Immature natural killer cell (primary cell): ENCODE results near the gene LIMK1. TPM values are rescaled to one million over a fixed set of nuclear protein-coding genes. Genes with fewer than 3 reads are reported as not detected.

ENCODE experiments used
- DNase-seq, 3 donors: peaks; one replicate each; pipeline ENCODE4 v3.0.0; 2022; ENCODE audit warnings: mixed read lengths in 1 of 3
- H3K27ac Mint-ChIP-seq, 6 donors: one replicate each; pipeline ENCODE4 v1.8.0; 2020; ENCODE audit warnings: mixed read lengths in 6 of 6, mild to moderate bottlenecking in 5 of 6, inconsistent platforms in 4 of 6, moderate library complexity in 3 of 6
- H3K27me3 Mint-ChIP-seq, 3 donors: one replicate each; pipeline ENCODE4 v1.8.0; 2020 to 2021; ENCODE audit warnings: low read depth in 3 of 3, mild to moderate bottlenecking in 3 of 3, mixed read lengths in 3 of 3, moderate library complexity in 3 of 3, inconsistent platforms in 1 of 3
- H3K36me3 Mint-ChIP-seq, 3 donors: one replicate each; pipeline ENCODE4 v1.8.0; 2020; ENCODE audit warnings: mixed read lengths in 3 of 3, inconsistent platforms in 2 of 3, mild to moderate bottlenecking in 2 of 3
- H3K4me1 Mint-ChIP-seq, 2 donors: one replicate each; pipeline ENCODE4 v1.8.0; 2020; ENCODE audit warnings: inconsistent platforms in 2 of 2, mild to moderate bottlenecking in 2 of 2, mixed read lengths in 2 of 2, moderate library complexity in 1 of 2
- H3K4me3 Mint-ChIP-seq, 5 donors: one replicate each; pipeline ENCODE4 v1.8.0; 2020; ENCODE audit warnings: mild to moderate bottlenecking in 5 of 5, mixed read lengths in 5 of 5, inconsistent platforms in 3 of 5, moderate library complexity in 3 of 5
- H3K9me3 Mint-ChIP-seq, 6 donors: one replicate each; pipeline ENCODE4 v1.8.0; 2020; ENCODE audit warnings: mild to moderate bottlenecking in 6 of 6, mixed read lengths in 6 of 6, inconsistent platforms in 4 of 6, moderate library complexity in 3 of 6
- polyA plus RNA-seq, 3 donors: library from polyadenylated mRNA; unstranded; fragments of 300-500 nt; fragmentation: Illumina TruSeq; gene quantifications; one replicate each; pipeline ENCODE4 v1.2.3, GENCODE V29; 2021

The LIMK1 gene
- polyA plus RNA-seq, 3 donors from 2014 or later, result 8.2 to 38.1 (median 18.8) TPM

DNA sequence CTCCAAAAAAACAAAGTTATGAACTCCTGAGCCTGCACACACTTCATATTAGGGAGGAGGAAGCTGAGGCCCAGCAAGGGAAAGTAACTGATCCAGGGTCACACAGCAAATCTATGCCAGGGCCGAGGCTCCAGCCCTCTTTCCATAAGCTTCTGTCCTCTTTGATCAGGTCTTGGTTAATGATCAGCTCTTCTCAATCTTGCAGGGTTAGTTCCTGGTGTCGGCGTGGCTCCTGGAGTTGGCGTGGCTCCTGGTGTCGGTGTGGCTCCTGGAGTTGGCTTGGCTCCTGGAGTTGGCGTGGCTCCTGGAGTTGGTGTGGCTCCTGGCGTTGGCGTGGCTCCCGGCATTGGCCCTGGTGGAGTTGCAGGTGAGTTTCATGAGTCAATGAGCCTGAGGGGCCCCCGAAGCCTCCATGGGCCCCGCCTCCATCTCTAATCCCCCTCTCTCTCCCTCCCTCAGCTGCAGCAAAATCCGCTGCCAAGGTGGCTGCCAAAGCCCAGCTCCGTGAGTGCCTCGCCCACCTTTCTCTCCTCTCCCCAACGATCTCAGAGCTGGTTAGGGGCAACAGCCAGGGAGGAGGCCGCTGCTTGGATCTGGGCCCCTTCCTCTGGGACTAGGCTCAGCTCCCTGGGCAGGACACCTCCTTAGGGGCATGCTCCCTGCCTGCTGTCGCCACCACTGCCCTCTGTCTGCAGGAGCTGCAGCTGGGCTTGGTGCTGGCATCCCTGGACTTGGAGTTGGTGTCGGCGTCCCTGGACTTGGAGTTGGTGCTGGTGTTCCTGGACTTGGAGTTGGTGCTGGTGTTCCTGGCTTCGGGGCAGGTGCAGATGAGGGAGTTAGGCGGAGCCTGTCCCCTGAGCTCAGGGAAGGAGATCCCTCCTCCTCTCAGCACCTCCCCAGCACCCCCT lies 23.7 kb upstream of the LIMK1 start:
- peaks cover 7 to 10% (median 10%) of the 10 kb centered on the region in 3 donors for H3K27me3 Mint-ChIP-seq
- no peak overlapping the region for H3K4me3 Mint-ChIP-seq
- H3K36me3 Mint-ChIP-seq, result no peaks in the 10 kb centered on the region
- no peaks in the 10 kb centered on the region for H3K9me3 Mint-ChIP-seq
- peak overlapping the region in 4 of 6 donors; percentile 65 to 100 (median 80) for H3K27ac Mint-ChIP-seq
- peaks cover 8 to 20% of the 10 kb centered on the region in 2 donors for H3K4me1 Mint-ChIP-seq
- no peak for DNase-seq

DNA sequence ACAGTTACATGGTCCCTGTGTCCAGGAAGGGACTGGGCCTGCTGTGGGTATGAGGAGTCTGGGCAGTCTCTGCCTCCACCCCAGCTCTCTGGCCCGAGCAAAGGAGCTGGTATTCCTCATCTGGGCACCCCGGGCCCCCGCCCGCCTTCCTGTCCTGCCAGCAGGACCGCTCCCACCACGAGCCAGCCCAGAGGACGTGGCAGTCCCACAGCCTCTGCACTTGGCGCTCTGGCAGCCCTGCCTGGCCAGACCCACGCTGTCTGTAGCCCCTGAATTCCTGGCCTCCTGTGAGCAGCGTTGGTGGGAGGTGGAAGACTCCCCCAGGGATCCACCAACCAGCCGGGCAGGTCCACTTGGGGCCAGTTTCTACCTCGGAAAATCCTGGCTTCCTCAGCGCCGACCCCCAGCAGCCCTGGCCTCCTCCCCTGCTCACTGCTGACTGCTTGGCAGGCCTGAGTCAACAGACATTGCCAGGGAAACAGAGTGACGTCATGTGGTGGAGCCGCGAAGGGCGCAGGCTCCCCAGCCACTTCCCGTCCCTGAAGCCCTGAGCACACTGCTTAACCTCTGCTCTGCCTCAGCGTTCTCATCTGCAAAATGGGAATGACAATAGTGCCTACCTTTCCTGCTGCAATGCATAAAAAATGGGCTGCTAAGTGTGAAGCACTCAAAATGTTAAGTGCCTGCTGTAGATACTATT lies 21.6 kb upstream of the LIMK1 start:
- peak overlapping the region; percentile 70 to 89 (median 85) for H3K4me3 Mint-ChIP-seq
- peaks cover 8 to 20% of the 10 kb centered on the region in 2 donors for H3K4me1 Mint-ChIP-seq
- H3K27ac Mint-ChIP-seq, result peak overlapping the region; percentile 97 to 100 (median 99)
- no peaks in the 10 kb centered on the region for H3K36me3 Mint-ChIP-seq
- H3K9me3 Mint-ChIP-seq, result no peaks in the 10 kb centered on the region
- peaks cover 7 to 11% (median 10%) of the 10 kb centered on the region in 3 donors for H3K27me3 Mint-ChIP-seq
- DNase-seq, result peak; percentile 88 to 93 (median 88)

DNA sequence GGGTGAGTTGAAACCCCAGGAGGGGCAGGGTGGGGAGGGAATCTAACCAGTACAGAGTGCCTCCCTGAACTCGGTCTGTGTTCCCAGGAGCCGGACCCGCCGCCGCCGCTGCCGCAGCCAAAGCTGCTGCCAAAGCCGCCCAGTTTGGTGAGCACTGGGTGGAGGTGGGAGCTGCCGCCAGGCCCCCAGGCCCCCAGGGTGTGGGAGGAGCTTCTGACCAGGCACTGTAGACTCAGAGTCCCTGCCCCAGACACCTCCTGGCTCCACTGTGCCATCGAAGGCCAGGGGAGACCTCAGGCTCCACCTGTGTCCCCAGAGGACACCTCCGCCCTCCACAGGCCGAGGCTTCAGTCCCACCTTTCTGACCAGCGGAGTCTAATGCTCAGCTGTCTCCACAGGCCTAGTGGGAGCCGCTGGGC lies 20.4 kb upstream of the LIMK1 start:
- Mint-ChIP-seq H3K27me3 (peaks cover 4 to 14% (median 6%) of the 10 kb centered on the region in 3 donors), H3K36me3 (no peaks in the 10 kb centered on the region), H3K9me3 (no peaks in the 10 kb centered on the region), H3K4me1 (peaks cover 8 to 16% of the 10 kb centered on the region in 2 donors), H3K4me3 (no peak overlapping the region), H3K27ac (peak overlapping the region in 4 of 6 donors; percentile 84 to 100 (median 100))
- DNase-seq, result no peak

DNA sequence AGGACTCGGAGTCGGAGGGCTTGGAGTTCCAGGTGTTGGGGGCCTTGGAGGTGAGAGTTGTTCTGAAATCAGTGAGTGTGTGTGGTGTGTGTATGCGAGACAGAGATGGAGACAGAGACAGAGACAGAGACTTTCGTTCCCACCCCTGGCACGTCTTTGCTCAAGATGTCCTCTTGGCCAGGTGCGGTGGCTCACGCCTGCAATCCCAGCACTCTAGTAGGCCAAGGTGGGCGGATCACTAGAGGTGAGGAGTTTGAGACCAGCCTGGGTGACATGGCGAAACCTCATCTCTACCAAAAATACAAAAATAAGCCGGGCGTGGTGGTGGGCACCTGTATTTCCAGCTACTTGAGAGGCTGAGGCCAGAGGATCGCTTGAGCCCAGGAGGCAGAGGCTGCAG lies 20.0 kb upstream of the LIMK1 start:
- Mint-ChIP-seq H3K9me3 (no peaks in the 10 kb centered on the region), H3K4me3 (no peak overlapping the region), H3K4me1 (peaks cover 8 to 16% of the 10 kb centered on the region in 2 donors), H3K27ac (peak overlapping the region in 5 of 6 donors; percentile 55 to 100 (median 86)), H3K27me3 (peaks cover 4 to 14% (median 6%) of the 10 kb centered on the region in 3 donors), H3K36me3 (no peaks in the 10 kb centered on the region)
- DNase-seq, result no peak

DNA sequence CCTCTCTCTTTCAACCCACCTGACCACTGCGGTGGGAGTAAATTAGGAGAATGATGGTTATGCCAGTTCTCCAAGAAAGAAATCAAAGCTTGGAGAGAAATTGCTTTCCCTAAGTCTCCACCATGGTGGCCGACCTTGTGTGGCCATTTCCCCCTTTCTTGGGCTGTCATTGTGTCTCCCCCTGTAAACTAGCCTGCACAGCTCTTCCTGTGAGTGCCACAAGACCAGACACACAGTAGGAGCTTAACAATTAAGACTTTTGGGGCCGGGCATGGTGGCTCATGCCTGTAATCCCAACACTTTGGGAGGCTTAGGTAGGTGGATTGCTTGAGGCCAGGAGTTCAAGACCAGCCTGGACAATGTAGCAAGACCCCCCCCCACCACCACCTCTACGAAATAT lies 18.9 kb upstream of the LIMK1 start:
- Mint-ChIP-seq H3K27me3 (peaks cover 4 to 16% (median 6%) of the 10 kb centered on the region in 3 donors), H3K36me3 (no peaks in the 10 kb centered on the region), H3K4me1 (peaks cover 8 to 16% of the 10 kb centered on the region in 2 donors), H3K27ac (peak overlapping the region in 5 of 6 donors; percentile 46 to 100 (median 83)), H3K4me3 (no peak overlapping the region), H3K9me3 (no peaks in the 10 kb centered on the region)
- no peak for DNase-seq

DNA sequence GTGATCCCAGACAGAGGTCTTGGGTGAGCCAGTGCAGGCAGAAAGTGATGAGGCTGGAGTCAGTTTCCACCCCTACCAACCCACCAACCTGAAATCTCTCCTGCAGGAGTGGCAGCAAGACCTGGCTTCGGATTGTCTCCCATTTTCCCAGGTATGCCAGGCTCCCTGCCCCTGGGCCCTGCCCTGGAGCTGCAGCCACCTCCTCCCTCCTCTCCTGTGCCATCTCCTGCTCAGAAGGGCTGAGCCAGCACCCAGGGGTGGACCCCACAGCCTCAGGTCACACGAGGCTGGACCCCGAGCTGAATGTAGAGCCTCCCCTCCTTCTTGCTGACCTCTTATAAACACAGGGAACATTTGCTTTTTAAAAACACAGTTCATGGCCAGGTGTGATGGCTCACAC lies 17.0 kb upstream of the LIMK1 start:
- no peak overlapping the region for H3K4me3 Mint-ChIP-seq
- DNase-seq, result no peak
- no peaks in the 10 kb centered on the region for H3K36me3 Mint-ChIP-seq
- H3K27ac Mint-ChIP-seq, result peak overlapping the region in 2 of 6 donors; percentile 56 to 67
- H3K27me3 Mint-ChIP-seq, result peaks cover 4 to 14% (median 6%) of the 10 kb centered on the region in 3 donors
- H3K4me1 Mint-ChIP-seq, result peaks cover 8 to 13% of the 10 kb centered on the region in 2 donors
- H3K9me3 Mint-ChIP-seq, result no peaks in the 10 kb centered on the region

DNA sequence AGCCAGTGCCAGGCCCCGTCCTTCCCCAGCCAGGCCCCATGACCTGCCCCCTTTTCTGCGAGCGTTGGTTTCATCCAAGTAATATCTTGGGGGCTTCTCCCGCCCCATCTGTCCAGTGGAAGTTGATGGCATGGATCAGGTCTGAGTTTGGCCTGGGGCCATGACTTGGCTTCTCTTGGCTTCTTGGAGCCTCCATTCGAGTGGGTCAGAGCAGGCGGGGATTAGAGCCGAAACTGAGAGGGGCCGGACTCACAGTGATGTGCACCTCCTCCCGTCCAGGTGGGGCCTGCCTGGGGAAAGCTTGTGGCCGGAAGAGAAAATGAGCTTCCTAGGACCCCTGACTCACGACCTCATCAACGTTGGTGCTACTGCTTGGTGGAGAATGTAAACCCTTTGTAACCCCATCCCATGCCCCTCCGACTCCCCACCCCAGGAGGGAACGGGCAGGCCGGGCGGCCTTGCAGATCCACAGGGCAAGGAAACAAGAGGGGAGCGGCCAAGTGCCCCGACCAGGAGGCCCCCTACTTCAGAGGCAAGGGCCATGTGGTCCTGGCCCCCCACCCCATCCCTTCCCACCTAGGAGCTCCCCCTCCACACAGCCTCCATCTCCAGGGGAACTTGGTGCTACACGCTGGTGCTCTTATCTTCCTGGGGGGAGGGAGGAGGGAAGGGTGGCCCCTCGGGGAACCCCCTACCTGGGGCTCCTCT lies 15.1 kb upstream of the LIMK1 start:
- no peaks in the 10 kb centered on the region for H3K36me3 Mint-ChIP-seq
- H3K4me3 Mint-ChIP-seq, result no peak overlapping the region
- peaks cover 0 to 8% (median 0%) of the 10 kb centered on the region in 3 donors for H3K27me3 Mint-ChIP-seq
- H3K4me1 Mint-ChIP-seq, result peaks cover 0 to 1% of the 10 kb centered on the region in 2 donors
- H3K27ac Mint-ChIP-seq, result peak overlapping the region in 4 of 6 donors; percentile 21 to 69 (median 49)
- H3K9me3 Mint-ChIP-seq, result no peaks in the 10 kb centered on the region
- DNase-seq, result no peak

DNA sequence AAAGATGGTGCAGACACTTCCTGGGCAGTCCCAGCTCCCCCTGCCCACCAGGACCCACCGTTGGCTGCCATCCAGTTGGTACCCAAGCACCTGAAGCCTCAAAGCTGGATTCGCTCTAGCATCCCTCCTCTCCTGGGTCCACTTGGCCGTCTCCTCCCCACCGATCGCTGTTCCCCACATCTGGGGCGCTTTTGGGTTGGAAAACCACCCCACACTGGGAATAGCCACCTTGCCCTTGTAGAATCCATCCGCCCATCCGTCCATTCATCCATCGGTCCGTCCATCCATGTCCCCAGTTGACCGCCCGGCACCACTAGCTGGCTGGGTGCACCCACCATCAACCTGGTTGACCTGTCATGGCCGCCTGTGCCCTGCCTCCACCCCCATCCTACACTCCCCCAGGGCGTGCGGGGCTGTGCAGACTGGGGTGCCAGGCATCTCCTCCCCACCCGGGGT lies 14.5 kb upstream of the LIMK1 start:
- Mint-ChIP-seq H3K27me3 (peaks cover 0 to 9% (median 0%) of the 10 kb centered on the region in 3 donors), H3K9me3 (no peaks in the 10 kb centered on the region), H3K36me3 (no peaks in the 10 kb centered on the region), H3K27ac (peak overlapping the region in 2 of 6 donors; percentile 45 to 70), H3K4me3 (no peak overlapping the region), H3K4me1 (no peaks in the 10 kb centered on the region)
- no peak for DNase-seq

DNA sequence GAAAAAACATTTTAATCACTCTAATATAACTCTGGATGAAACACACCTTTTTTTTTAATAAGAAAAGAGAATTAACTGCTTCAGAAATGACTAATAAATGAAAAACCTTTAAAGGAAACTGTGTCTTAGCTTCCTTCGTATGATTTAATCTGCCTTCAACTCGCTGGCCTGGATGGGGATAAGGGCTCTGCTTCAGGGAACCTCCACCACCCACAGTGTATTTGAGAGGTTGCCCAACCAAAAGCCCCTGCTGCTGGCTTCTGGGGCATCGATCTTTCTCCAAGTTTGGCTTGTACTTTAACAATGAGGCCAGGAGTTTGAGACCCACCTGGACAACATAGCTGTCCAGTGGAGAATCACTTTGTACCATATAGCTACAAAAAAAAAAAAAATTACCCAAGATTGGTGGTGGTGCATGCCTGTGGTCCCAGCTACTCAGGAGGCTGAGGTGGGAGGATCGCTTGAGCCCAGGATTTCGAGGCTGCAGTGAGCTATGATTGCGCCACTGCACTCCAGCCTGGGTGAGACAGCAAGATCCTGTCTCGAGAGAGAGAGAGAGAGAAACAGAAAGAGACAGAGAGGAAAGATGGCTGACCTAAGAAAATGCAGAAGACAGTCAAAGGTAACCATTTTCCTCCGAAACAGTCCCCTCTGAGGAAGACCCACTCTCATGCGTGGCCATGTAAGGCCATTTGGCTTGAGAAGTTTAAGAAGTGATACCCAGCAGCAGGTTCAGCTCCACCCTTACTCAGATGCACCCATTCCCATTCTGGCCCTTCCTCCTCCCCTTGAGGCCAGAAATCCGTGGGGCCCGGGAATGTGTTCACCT lies 13.6 kb upstream of the LIMK1 start:
- Mint-ChIP-seq H3K9me3 (no peaks in the 10 kb centered on the region), H3K36me3 (no peaks in the 10 kb centered on the region), H3K4me3 (no peak overlapping the region), H3K27me3 (peaks cover 0 to 9% (median 0%) of the 10 kb centered on the region in 3 donors), H3K27ac (peak overlapping the region in 1 of 6 donors; percentile 40), H3K4me1 (no peaks in the 10 kb centered on the region)
- DNase-seq, result no peak

DNA sequence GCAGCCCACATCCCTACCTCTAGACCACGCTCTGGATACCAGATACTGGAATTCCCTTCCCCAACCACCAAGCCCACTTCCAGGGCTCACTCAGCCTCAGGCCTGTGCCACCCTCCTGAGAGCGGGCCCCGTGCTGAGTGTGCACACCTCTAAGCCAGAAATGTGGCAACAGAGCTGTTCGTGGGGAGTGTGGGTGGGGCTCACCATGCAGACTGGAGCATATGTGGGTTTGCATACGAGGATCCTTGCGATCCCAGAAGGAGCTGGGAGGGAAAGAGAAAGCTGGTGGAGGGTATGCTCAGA lies 13.0 kb upstream of the LIMK1 start:
- H3K4me1 Mint-ChIP-seq, result no peaks in the 10 kb centered on the region
- H3K27me3 Mint-ChIP-seq, result peaks cover 0 to 9% (median 0%) of the 10 kb centered on the region in 3 donors
- H3K27ac Mint-ChIP-seq, result no peak overlapping the region
- no peaks in the 10 kb centered on the region for H3K9me3 Mint-ChIP-seq
- H3K4me3 Mint-ChIP-seq, result no peak overlapping the region
- H3K36me3 Mint-ChIP-seq, result no peaks in the 10 kb centered on the region
- DNase-seq, result no peak

DNA sequence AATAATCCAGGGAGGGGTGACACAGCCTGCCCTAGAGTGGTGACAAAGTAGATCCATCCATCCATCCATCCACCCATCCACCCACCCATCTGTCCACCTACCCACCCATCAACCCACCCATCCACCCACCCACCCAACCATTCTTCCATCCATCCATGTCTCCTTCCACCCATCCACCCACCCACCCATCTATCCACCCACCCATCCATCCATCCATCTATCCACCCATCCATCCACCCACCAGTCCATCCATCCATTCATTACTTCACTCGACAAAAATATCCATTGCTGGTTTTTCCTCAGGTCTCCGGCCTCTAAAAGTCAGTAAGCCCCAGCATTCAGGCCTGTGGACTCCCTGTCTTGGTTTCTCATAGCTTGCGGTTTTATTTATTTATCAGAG lies 12.5 kb upstream of the LIMK1 start:
- Mint-ChIP-seq H3K27me3 (peaks cover 0 to 8% (median 0%) of the 10 kb centered on the region in 3 donors), H3K4me3 (no peak overlapping the region), H3K9me3 (no peaks in the 10 kb centered on the region), H3K27ac (no peak overlapping the region), H3K4me1 (no peaks in the 10 kb centered on the region), H3K36me3 (no peaks in the 10 kb centered on the region)
- no peak for DNase-seq

DNA sequence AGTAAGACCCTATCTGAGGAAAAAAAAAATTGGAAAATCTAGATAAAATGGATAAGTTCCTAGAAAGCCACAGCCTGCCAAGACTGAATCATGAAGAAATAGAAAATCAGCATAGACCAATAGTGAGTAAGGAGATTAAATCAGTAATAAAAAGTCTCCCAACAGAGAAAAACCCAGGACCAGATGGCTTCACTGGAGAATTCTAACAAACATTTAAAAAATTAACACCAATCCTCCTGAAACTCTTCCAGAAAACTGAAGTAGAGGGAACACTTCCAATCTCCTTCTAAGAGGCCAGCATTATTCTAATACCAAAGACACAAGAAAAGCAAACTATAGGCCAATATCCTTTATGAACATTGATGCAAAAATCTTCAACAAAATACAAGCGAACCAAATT lies 8.8 kb upstream of the LIMK1 start:
- no peaks in the 10 kb centered on the region for H3K36me3 Mint-ChIP-seq
- no peaks in the 10 kb centered on the region for H3K9me3 Mint-ChIP-seq
- peaks cover 0 to 5% (median 0%) of the 10 kb centered on the region in 3 donors for H3K27me3 Mint-ChIP-seq
- DNase-seq, result no peak
- no peak overlapping the region for H3K27ac Mint-ChIP-seq
- no peak overlapping the region for H3K4me3 Mint-ChIP-seq
- H3K4me1 Mint-ChIP-seq, result no peaks in the 10 kb centered on the region

DNA sequence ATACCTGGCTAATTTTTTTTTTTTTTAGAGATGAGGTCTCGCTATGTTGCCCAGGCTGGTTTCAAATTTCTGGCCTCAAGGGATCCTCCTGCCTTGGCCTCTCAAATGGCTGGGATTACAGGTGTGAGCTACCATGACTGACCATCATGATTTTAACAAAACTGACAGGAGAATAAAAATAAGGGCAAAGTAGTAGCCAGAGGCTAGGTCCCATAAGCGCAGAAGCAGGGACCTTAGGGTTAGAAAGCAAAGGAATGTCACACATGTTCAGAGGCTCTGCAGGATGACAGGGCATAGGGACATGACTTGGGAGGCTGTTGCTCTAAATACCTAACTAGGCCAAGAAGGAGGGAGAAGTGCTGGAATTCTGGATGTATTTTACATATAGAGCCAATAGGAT lies 5.1 kb upstream of the LIMK1 start:
- Mint-ChIP-seq H3K9me3 (no peaks in the 10 kb centered on the region), H3K27me3 (peaks cover 0 to 4% (median 1%) of the 10 kb centered on the region in 3 donors), H3K4me1 (peaks cover 0 to 1% of the 10 kb centered on the region in 2 donors), H3K4me3 (no peak overlapping the region), H3K27ac (peak overlapping the region in 1 of 6 donors; percentile 65), H3K36me3 (no peaks in the 10 kb centered on the region)
- no peak for DNase-seq
